Fibroblast of villous mesenchyme (primary cell): ENCODE measurements around the gene PPP1R14C. TPM values are rescaled to one million over a fixed set of nuclear protein-coding genes. Genes with fewer than 3 reads are reported as not detected.

Source experiments
- DNase-seq: peaks from one replicate; pipeline ENCODE4 v3.0.0-alpha.2; 2010; ENCODE audit warnings: low read depth
- H3K4me3 ChIP-seq: 2 replicates; pipeline ENCODE4 v1.5.1; 2011; ENCODE audit warnings: low read depth, mild to moderate bottlenecking, low read length
- CTCF ChIP-seq: IDR thresholded peaks from 2 replicates; pipeline ENCODE4 v1.5.1; 2012; ENCODE audit warnings: low read depth, mild to moderate bottlenecking, low read length; ENCODE audit not compliant: insufficient read depth
- total RNA-seq: library from RNA; depleted of rRNA; stranded (reverse); fragments of >200 nt; gene quantifications from 2 replicates; pipeline ENCODE4 v1.2.3, GENCODE V29; 2012

PPP1R14C gene
- total RNA-seq, 1 donor, result not detected

GRCh38 chr6:150229436-150230163 lies 86.8 kb downstream of the PPP1R14C start:
- no peak overlapping the region for H3K4me3 ChIP-seq
- TF ChIP-seq CTCF, result no peak
- no peak for DNase-seq

GRCh38 chr6:150230164-150230561 lies 87.3 kb downstream of the PPP1R14C start:
- DNase-seq, result no peak
- no peak overlapping the region for H3K4me3 ChIP-seq
- TF ChIP-seq CTCF, result no peak

GRCh38 chr6:150230832-150231524 lies 88.1 kb downstream of the PPP1R14C start:
- TF ChIP-seq CTCF, result no peak
- DNase-seq, result no peak
- no peak overlapping the region for H3K4me3 ChIP-seq

GRCh38 chr6:150231525-150231850 lies 88.6 kb downstream of the PPP1R14C start:
- no peak overlapping the region for H3K4me3 ChIP-seq
- no peak for TF ChIP-seq CTCF
- no peak for DNase-seq

GRCh38 chr6:150233843-150234269 lies 91.0 kb downstream of the PPP1R14C start:
- H3K4me3 ChIP-seq, result no peak overlapping the region
- DNase-seq, result no peak
- TF ChIP-seq CTCF, result no peak

- no peak for TF ChIP-seq CTCF
- no peak overlapping the region for H3K4me3 ChIP-seq
- no peak for DNase-seq
These were observed 92.4 kb downstream of the PPP1R14C start for GRCh38 chr6:150235218-150235617.

GRCh38 chr6:150236114-150236513 lies 93.3 kb downstream of the PPP1R14C start:
- no peak for TF ChIP-seq CTCF
- no peak overlapping the region for H3K4me3 ChIP-seq
- no peak for DNase-seq
